Measurements from ENCODE around the gene FHAD1. TPM values are rescaled to one million over a fixed set of nuclear protein-coding genes. Genes with fewer than 3 reads are reported as not detected.

Gene FHAD1
- total and polyA plus RNA-seq, 2 of the 13 experiments (the other 11 are each of a cell fraction or from before 2014, with no cell fraction given) = not detected

DNA sequence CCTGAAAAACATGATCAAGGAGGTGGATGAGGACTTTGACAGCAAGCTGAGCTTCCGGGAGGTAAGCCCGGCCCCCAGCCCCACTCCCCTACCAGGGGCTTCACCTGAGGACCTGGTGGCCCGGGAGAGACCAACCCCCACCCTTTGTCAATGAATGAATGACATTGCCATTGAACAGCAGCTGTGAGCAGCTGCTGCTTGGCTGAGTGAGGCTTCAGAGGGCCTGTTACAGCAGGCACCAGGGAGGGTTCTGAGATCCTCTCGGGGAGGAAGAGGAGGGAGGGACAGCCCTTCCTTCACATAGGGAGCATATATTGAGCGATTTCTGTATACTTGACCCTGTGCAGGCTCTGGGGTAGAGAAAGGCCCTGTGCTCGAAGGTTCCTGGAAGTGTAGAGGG, 178.9 kb downstream of the FHAD1 start:
- peaks cover 10% of the 10 kb centered on the region for H3K4me1 ChIP-seq (ENCODE audit: insufficient read depth, low read length)
- whole genome bisulfite sequencing (ENCODE audit: low lambda C conversion rate) = 91% methylated on average over 5 of the region's 6 CpGs
- BruUV-seq (replicated peaks) = no TSS peak
- H3K9ac ChIP-seq (ENCODE audit: insufficient read depth, low read depth, low read length) = no peak overlapping the region
- no peaks in the 10 kb centered on the region for H3K27me3 ChIP-seq (ENCODE audit: control insufficient read depth in 1 of 2, insufficient read depth in 2 of 2, low read length in 2 of 2)
- in situ Hi-C loops (cut with HindIII; ENCODE audit: extremely low pct_ligation_motif_present, low pct_unique_long_range_greater_than_20kb) (loop anchor here (5.0 kb wide), 1 partner anchor 99 kb away; no protein-coding TSS in a partner anchor), intact Hi-C loops (cut with micrococcal nuclease; ENCODE audit: unreplicated experiment) (no loop called here)
- no peak overlapping the region for H3K4me3 ChIP-seq (replicated peaks in 1 of 3; ENCODE audit: insufficient read depth in 1 of 3, low read depth in 2 of 3, low read length in 3 of 3)
- H3K9me3 ChIP-seq (ENCODE audit: low read length) = no peaks in the 10 kb centered on the region
- no peaks in the 10 kb centered on the region for H3K79me2 ChIP-seq (ENCODE audit: insufficient read depth, low read length)
- H2AFZ ChIP-seq (ENCODE audit: low read length) = no peak overlapping the region
- ChIA-PET CTCF (ENCODE audit: low intra/inter-chr PET ratio, low total read pairs) (no interaction called here), POLR2A (no interaction called here)
- ATAC-seq (no peak), DNase-seq (ENCODE audit: low spot score) (no peak), FAIRE-seq (no peak)
- H3K27ac ChIP-seq (ENCODE audit: extremely low read length, insufficient read depth, low read length) = no peak overlapping the region
- H4K20me1 ChIP-seq (ENCODE audit: insufficient read depth, low read length) = no peaks in the 10 kb centered on the region
- H3K4me2 ChIP-seq (ENCODE audit: low read depth, low read length) = no peak overlapping the region
- H3K36me3 ChIP-seq (replicated peaks in 1 of 2; ENCODE audit: control insufficient read depth in 1 of 2, insufficient read depth in 2 of 2, low read length in 2 of 2) = peaks cover 0 to 2% of the 10 kb centered on the region in 2 experiments; a peak in 2 of 5 replicates
- TF ChIP-seq ZNF20 (CRISPR knock-in tag; IDR thresholded peaks at IDR 0.05) (no peak), MED8 (CRISPR knock-in tag; IDR thresholded peaks at IDR 0.05; ENCODE audit: insufficient replicate concordance) (no peak), SRSF1 (optimal IDR thresholded peaks at IDR 0.05; ENCODE audit: low read depth, low read length) (no peak), SOX5 (CRISPR knock-in tag; IDR thresholded peaks at IDR 0.05; ENCODE audit: borderline replicate concordance) (no peak), POLR2A (IDR thresholded peaks at IDR 0.05; ENCODE audit: insufficient read depth in 1 of 2, low read depth in 2 of 2, low read length in 2 of 2) (no peak), PITX1 (CRISPR knock-in tag; IDR thresholded peaks at IDR 0.05) (no peak), CREB1 (IDR thresholded peaks at IDR 0.05) (no peak), CREB1 (CRISPR knock-in tag; IDR thresholded peaks at IDR 0.05) (no peak), EP300 (IDR thresholded peaks at IDR 0.05; ENCODE audit: low read depth in 2 of 2, low read length in 2 of 2) (no peak), EP300 (CRISPR knock-in tag; IDR thresholded peaks at IDR 0.05; ENCODE audit: borderline replicate concordance) (no peak)
- TF ChIP-seq, protein P1, sequence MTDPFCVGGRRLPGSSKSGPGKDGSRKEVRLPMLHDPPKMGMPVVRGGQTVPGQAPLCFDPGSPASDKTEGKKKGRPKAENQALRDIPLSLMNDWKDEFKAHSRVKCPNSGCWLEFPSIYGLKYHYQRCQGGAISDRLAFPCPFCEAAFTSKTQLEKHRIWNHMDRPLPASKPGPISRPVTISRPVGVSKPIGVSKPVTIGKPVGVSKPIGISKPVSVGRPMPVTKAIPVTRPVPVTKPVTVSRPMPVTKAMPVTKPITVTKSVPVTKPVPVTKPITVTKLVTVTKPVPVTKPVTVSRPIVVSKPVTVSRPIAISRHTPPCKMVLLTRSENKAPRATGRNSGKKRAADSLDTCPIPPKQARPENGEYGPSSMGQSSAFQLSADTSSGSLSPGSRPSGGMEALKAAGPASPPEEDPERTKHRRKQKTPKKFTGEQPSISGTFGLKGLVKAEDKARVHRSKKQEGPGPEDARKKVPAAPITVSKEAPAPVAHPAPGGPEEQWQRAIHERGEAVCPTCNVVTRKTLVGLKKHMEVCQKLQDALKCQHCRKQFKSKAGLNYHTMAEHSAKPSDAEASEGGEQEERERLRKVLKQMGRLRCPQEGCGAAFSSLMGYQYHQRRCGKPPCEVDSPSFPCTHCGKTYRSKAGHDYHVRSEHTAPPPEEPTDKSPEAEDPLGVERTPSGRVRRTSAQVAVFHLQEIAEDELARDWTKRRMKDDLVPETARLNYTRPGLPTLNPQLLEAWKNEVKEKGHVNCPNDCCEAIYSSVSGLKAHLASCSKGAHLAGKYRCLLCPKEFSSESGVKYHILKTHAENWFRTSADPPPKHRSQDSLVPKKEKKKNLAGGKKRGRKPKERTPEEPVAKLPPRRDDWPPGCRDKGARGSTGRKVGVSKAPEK (CRISPR knock-in tag; IDR thresholded peaks at IDR 0.05; ENCODE audit: borderline replicate concordance) = no peak
- TF ChIP-seq, protein P2, sequence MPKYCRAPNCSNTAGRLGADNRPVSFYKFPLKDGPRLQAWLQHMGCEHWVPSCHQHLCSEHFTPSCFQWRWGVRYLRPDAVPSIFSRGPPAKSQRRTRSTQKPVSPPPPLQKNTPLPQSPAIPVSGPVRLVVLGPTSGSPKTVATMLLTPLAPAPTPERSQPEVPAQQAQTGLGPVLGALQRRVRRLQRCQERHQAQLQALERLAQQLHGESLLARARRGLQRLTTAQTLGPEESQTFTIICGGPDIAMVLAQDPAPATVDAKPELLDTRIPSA (CRISPR knock-in tag; IDR thresholded peaks at IDR 0.05; ENCODE audit: borderline replicate concordance) = no peak
- TF ChIP-seq, protein P3, sequence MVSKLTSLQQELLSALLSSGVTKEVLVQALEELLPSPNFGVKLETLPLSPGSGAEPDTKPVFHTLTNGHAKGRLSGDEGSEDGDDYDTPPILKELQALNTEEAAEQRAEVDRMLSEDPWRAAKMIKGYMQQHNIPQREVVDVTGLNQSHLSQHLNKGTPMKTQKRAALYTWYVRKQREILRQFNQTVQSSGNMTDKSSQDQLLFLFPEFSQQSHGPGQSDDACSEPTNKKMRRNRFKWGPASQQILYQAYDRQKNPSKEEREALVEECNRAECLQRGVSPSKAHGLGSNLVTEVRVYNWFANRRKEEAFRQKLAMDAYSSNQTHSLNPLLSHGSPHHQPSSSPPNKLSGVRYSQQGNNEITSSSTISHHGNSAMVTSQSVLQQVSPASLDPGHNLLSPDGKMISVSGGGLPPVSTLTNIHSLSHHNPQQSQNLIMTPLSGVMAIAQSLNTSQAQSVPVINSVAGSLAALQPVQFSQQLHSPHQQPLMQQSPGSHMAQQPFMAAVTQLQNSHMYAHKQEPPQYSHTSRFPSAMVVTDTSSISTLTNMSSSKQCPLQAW (CRISPR knock-in tag; IDR thresholded peaks at IDR 0.05) = no peak
- TF ChIP-seq, protein P4, sequence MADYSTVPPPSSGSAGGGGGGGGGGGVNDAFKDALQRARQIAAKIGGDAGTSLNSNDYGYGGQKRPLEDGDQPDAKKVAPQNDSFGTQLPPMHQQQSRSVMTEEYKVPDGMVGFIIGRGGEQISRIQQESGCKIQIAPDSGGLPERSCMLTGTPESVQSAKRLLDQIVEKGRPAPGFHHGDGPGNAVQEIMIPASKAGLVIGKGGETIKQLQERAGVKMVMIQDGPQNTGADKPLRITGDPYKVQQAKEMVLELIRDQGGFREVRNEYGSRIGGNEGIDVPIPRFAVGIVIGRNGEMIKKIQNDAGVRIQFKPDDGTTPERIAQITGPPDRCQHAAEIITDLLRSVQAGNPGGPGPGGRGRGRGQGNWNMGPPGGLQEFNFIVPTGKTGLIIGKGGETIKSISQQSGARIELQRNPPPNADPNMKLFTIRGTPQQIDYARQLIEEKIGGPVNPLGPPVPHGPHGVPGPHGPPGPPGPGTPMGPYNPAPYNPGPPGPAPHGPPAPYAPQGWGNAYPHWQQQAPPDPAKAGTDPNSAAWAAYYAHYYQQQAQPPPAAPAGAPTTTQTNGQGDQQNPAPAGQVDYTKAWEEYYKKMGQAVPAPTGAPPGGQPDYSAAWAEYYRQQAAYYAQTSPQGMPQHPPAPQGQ (CRISPR knock-in tag; IDR thresholded peaks at IDR 0.05; ENCODE audit: borderline replicate concordance) = no peak
- TF ChIP-seq, protein P5, sequence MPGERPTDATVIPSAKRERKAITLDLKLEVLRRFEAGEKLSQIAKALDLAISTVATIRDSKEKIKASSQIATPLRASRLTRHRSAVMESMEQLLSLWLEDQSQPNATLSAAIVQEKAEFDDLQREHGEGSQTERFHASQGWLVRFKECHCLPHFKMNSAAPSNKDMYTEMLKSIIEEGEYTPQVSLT (CRISPR knock-in tag; IDR thresholded peaks at IDR 0.05; ENCODE audit: borderline replicate concordance, low read depth) = no peak
- TF ChIP-seq, protein P6, sequence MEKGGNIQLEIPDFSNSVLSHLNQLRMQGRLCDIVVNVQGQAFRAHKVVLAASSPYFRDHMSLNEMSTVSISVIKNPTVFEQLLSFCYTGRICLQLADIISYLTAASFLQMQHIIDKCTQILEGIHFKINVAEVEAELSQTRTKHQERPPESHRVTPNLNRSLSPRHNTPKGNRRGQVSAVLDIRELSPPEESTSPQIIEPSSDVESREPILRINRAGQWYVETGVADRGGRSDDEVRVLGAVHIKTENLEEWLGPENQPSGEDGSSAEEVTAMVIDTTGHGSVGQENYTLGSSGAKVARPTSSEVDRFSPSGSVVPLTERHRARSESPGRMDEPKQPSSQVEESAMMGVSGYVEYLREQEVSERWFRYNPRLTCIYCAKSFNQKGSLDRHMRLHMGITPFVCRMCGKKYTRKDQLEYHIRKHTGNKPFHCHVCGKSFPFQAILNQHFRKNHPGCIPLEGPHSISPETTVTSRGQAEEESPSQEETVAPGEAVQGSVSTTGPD (CRISPR knock-in tag; IDR thresholded peaks at IDR 0.05) = no peak

All from HepG2 (cell line).